GM12878 (cell line): Measurements from ENCODE around the gene RIN1. TPM values are rescaled to one million over a fixed set of nuclear protein-coding genes. Genes with fewer than 3 reads are reported as not detected.
A peak's percentile ranks its signal among the peaks of the same experiment; 100 is the strongest.

Experiments
- ATAC-seq: fragments of 200-7000 bp; cut with Tn5 transposase; 3 replicates; pipeline ENCODE4 v1.9.1; 2020; ENCODE audit warnings: mild to moderate bottlenecking, moderate library complexity
- BruUV-seq: library from RNA; stranded (reverse); fragments of 400-500 nt; replicated peaks from 2 replicates; lab custom pipeline; 2021; lab: Mats Ljungman, UMichigan
- CTCF ChIA-PET: fragments of 300-600 bp; sonication (Branson Sonifier 250); formaldehyde crosslinking; extraction: SDS; loops from one replicate; lab custom pipeline; 2021; ENCODE audit warnings: inconsistent platforms; lab: Yijun Ruan, JAX
- POLR2A ChIA-PET: fragments of 350-600 bp; formaldehyde crosslinking; extraction: SDS; loops from one replicate; lab custom pipeline; 2021; ENCODE audit warnings: inconsistent platforms; lab: Charles Lee
- RAD21 ChIA-PET: fragments of 300-600 bp; sonication (Branson Sonifier 250); formaldehyde crosslinking; loops from one replicate; lab custom pipeline; 2023; ENCODE audit warnings: antibody characterized with exemption; ENCODE audit not compliant: unreplicated experiment; lab: Charles Lee
- SMC1A ChIA-PET: fragments of 300-600 bp; sonication (Branson Sonifier 250); formaldehyde crosslinking; loops from one replicate; lab custom pipeline; 2023; ENCODE audit not compliant: unreplicated experiment, uncharacterized antibody; lab: Charles Lee
- DNase-seq: peaks from one replicate; pipeline ENCODE4 v3.0.0-alpha.2; 2011; ENCODE audit warnings: low read depth, low spot score
- FAIRE-seq: peaks from 3 replicates; lab custom pipeline; 2011; peaks lifted over from hg19 to GRCh38; lab: Jason Lieb, UNC
- H2AFZ ChIP-seq: 2 replicates; pipeline ENCODE4 v1.6.0; 2011; ENCODE audit warnings: low read depth, low read length, control low read depth; ENCODE audit not compliant: control insufficient read depth
- H3K27ac ChIP-seq: 2 replicates; pipeline ENCODE4 v1.5.1; 2011; ENCODE audit warnings: control low read depth; ENCODE audit not compliant: control insufficient read depth, insufficient read depth
- H3K27me3 ChIP-seq, 2 experiments: replicated peaks in 1 of 2; 2 replicates each; pipeline versions ENCODE4 v1.6.0 to v1.6.1; 2011; ENCODE audit warnings: low read length in 1 of 2; ENCODE audit not compliant: control insufficient read depth in 2 of 2, insufficient read depth in 2 of 2
- H3K36me3 ChIP-seq, 2 experiments: 2 replicates each; pipeline ENCODE4 v1.5.1; 2011; ENCODE audit warnings: low read length in 1 of 2; ENCODE audit not compliant: control insufficient read depth in 2 of 2, insufficient read depth in 2 of 2
- H3K4me1 ChIP-seq: 2 replicates; pipeline ENCODE4 v1.6.1; 2011; ENCODE audit warnings: mild to moderate bottlenecking, low read length, moderate library complexity, mixed read lengths; ENCODE audit not compliant: control insufficient read depth, insufficient read depth
- H3K4me2 ChIP-seq: 2 replicates; pipeline ENCODE4 v1.6.0; 2011; ENCODE audit warnings: control low read depth; ENCODE audit not compliant: control insufficient read depth, insufficient read depth
- H3K4me3 ChIP-seq: fragments of 200-600 bp; sonication (generic); 2 replicates; pipeline ENCODE4 v1.5.1; 2016
- H3K79me2 ChIP-seq: 2 replicates; pipeline ENCODE4 v1.6.0; 2011; ENCODE audit warnings: low read length; ENCODE audit not compliant: control insufficient read depth, insufficient read depth
- H3K9ac ChIP-seq: 2 replicates; pipeline ENCODE4 v1.8.0; 2011; ENCODE audit warnings: low read length, control low read depth, mixed read lengths; ENCODE audit not compliant: control insufficient read depth, insufficient read depth
- H3K9me3 ChIP-seq: replicated peaks from 3 replicates; pipeline ENCODE4 v1.5.1; 2011; ENCODE audit warnings: mild to moderate bottlenecking, low read length; ENCODE audit not compliant: control insufficient read depth, insufficient read depth
- H4K20me1 ChIP-seq: 2 replicates; pipeline ENCODE4 v1.6.0; 2011; ENCODE audit not compliant: control insufficient read depth, insufficient read depth
- CHD1 ChIP-seq: IDR thresholded peaks from 2 replicates; pipeline ENCODE4 v1.6.1; 2012; ENCODE audit warnings: low read depth, low read length, improper control_type of control experiment
- CHD2 ChIP-seq: IDR thresholded peaks from 2 replicates; pipeline ENCODE4 v1.6.1; 2011; ENCODE audit warnings: low read depth, low read length, improper control_type of control experiment, borderline replicate concordance
- FOS ChIP-seq: IDR thresholded peaks from 3 replicates; pipeline ENCODE4 v1.6.1; 2011; ENCODE audit warnings: borderline replicate concordance; ENCODE audit not compliant: insufficient read length; ENCODE audit errors: extremely low read depth
- KLF5 ChIP-seq: fragments of 450-650 bp; IDR thresholded peaks from 2 replicates; pipeline ENCODE4 v1.6.1; 2014; ENCODE audit warnings: mild to moderate bottlenecking; ENCODE audit not compliant: partially characterized antibody
- RAD21 ChIP-seq: IDR thresholded peaks from 2 replicates; pipeline ENCODE4 v1.6.1; 2011; ENCODE audit warnings: mild to moderate bottlenecking, low read depth, low read length, moderate library complexity; ENCODE audit not compliant: insufficient read depth
- WGBS: methylation state at CpG from one replicate; pipeline ENCODE4 v1.1.6; 2016; ENCODE audit warnings: low lambda C conversion rate; ENCODE audit not compliant: insufficient replicate concordance, insufficient coverage; ENCODE audit errors: missing lambda C conversion rate; 5-methylcytosine and 5-hydroxymethylcytosine counted together
- in situ Hi-C: fragments of 300-500 bp; cut with MboI; formaldehyde crosslinking; loops from 9 replicates; pipeline ENCODE4 v1.14.3; 2018; ENCODE audit warnings: mixed read lengths
- intact Hi-C: fragments of 100-400 bp; cut with micrococcal nuclease; formaldehyde crosslinking; loops from one replicate; pipeline ENCODE4 v1.14.2; 2022; ENCODE audit not compliant: unreplicated experiment
- polyA plus RNA-seq, 11 experiments: library from polyadenylated mRNA; depleted of rRNA in 4 of 11; unstranded in 6 of 11; stranded (reverse) in 5 of 11; fragments of >200 nt; fragmentation: Nextera tagmentation in 4 of 11; fragmentation: Illumina TruSeq in 1 of 11; extraction: Ambion mirVana in 4 of 11; extraction: Trizol in 1 of 11; gene quantifications; 1 replicate in 1 of 11; 2 replicates in 10 of 11; pipeline versions ENCODE4 v1.2.1 to v1.2.3, GENCODE V29; 2011 to 2016; ENCODE audit warnings: inconsistent platforms in 2 of 11, missing spikeins in 2 of 11, low read depth in 1 of 11
- total RNA-seq, 4 experiments: library from RNA; depleted of rRNA in 3 of 4; stranded (reverse); fragments of >200 nt in 3 of 4; fragmentation: Illumina TruSeq in 1 of 4; extraction: Trizol in 1 of 4; gene quantifications; 2 replicates each; pipeline versions ENCODE4 v1.2.1 to v1.2.3, GENCODE V29; 2013 to 2021

RIN1 gene
- total and polyA plus RNA-seq, 10 of the 15 experiments (the other 5 are each of a cell fraction or from before 2014, with no cell fraction given): 0.04 to 0.69 (median 0.22) TPM; not detected in 1

DNA sequence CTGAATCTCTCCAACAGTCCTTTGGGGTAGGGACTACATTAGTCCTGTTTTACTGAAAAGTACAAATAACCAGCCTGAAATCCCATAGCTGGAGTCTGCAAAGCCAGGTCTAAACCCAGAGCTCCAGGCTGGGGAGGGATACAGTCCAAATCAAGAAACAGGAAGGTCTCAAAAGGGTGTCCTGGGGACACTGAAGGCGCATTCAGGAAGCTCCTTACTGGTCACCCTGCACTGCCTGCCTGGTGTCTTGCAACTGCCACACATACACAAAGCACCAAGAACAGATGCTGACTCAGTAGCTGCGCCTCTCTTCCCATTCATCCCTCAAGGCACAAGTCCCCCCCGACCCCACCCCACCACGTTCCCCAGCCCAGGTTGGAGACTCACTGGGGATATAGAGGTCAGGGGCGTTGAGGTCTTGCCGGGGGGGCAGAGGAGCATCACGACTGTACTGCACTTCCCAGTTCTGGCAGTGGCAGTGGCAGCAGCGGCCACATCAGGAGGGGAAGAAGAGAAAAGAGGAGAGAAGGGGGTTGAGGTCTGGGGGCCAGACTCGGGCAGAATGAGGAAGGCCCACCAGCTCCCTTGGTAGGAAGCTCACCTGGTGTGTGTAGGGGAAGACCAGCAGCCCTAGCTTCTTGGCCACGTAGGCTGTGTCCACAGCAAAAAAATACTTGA, 48.9 kb downstream of the RIN1 start:
- POLR2A ChIA-PET: interaction anchor here (1.2 to 2.4 kb wide), 3 partner anchors 19 to 236 kb away, joined by 3 to 26 read pairs (median 8); partner anchors contain the start of genes BRMS1, RAB1B and SF3B2
- H3K9me3 ChIP-seq: no peaks in the 10 kb centered on the region
- peaks cover 12% of the 10 kb centered on the region for H3K79me2 ChIP-seq
- in situ Hi-C loops: no loop called here
- no peaks in the 10 kb centered on the region; the same call in 1 of the 2 replicates for H4K20me1 ChIP-seq
- RAD21 ChIA-PET: interaction anchor here (0.5 kb wide), 1 partner anchor 63 kb away, joined by 6 read pairs; no protein-coding TSS in a partner anchor
- peaks cover 22% of the 10 kb centered on the region for H3K4me1 ChIP-seq
- ATAC-seq (no peak), DNase-seq (no peak), FAIRE-seq (no peak)
- intact Hi-C loops: no loop called here
- H3K4me2 ChIP-seq: peak overlapping the region; percentile 96
- no TSS peak for BruUV-seq
- H2AFZ ChIP-seq: no peak overlapping the region
- SMC1A ChIA-PET: interaction anchor here (0.7 to 2.1 kb wide), 3 partner anchors 25 to 67 kb away, joined by 3 to 6 read pairs (median 3); no protein-coding TSS in a partner anchor
- H3K36me3 ChIP-seq: no peaks in the 10 kb centered on the region; a peak in 1 of 4 replicates
- TF ChIP-seq CHD2 (no peak), KLF5 (no peak), RAD21 (no peak), CHD1 (no peak), FOS (no peak)
- H3K27me3 ChIP-seq: peaks cover 2% of the 10 kb centered on the region in 2 experiments; a peak in 2 of 4 replicates
- H3K9ac ChIP-seq: peak overlapping the region; percentile 95
- peak overlapping the region; percentile 83; the same call in 1 of the 2 replicates for H3K4me3 ChIP-seq
- WGBS: 74% methylated on average over 10 of the region's 10 CpGs
- CTCF ChIA-PET: interaction anchor here (0.6 to 2.7 kb wide), 9 partner anchors 7 to 957 kb away, joined by 3 to 16 read pairs (median 5); no protein-coding TSS in a partner anchor
- no peak overlapping the region for H3K27ac ChIP-seq
